ENCODE data around the gene TTC9. TPM values are rescaled to one million over a fixed set of nuclear protein-coding genes. Genes with fewer than 3 reads are reported as not detected.

The TTC9 gene
- total and polyA plus RNA-seq, 7 experiments from 2014 or later: 10.1 to 35.5 (median 14.0) TPM

- H3K4me3 Mint-ChIP-seq: peak within 1 kb of the TSS; percentile 97 to 100 (median 99)
- H3K4me1 Mint-ChIP-seq: peaks cover 15 to 47% (median 40%) of the 10 kb centered on the region in 7 donors
- DNase-seq (peak; percentile 78 to 94 (median 91)), ATAC-seq (peak; percentile 100)
- Histone ChIP-seq H3K27ac (ENCODE audit: low read depth, low read length) (peak within 1 kb of the TSS; percentile 91), H3K9me3 (ENCODE audit: control insufficient read depth in 2 of 3, low read length in 3 of 3) (no peaks in the 10 kb centered on the region), H3K4me3 (ENCODE audit: low read length) (peak within 1 kb of the TSS; percentile 96), H3K4me1 (ENCODE audit: control insufficient read depth in 2 of 2, insufficient read depth in 2 of 2, low read length in 2 of 2) (peaks cover 11 to 14% of the 10 kb centered on the region in 2 donors), H3K27me3 (ENCODE audit: control insufficient read depth in 2 of 2, insufficient read depth in 2 of 2, low read length in 2 of 2) (no peaks in the 10 kb centered on the region), H3K36me3 (ENCODE audit: control insufficient read depth in 2 of 3, insufficient read depth in 3 of 3, low read length in 3 of 3) (peaks cover 0 to 11% (median 6%) of the 10 kb centered on the region in 3 experiments)
- peaks cover 0 to 22% (median 6%) of the 10 kb centered on the region in 5 donors for H3K27me3 Mint-ChIP-seq
- POLR2A ChIA-PET: interaction anchor here (0.6 to 2.1 kb wide), 13 partner anchors 11 to 341 kb away, joined by 3 to 9 read pairs (median 4); partner anchors contain the start of genes COX16, MAP3K9 and TTC9
- H3K36me3 Mint-ChIP-seq: peaks cover 0 to 4% (median 3%) of the 10 kb centered on the region in 5 donors
- peak within 1 kb of the TSS; percentile 96 to 99 (median 98) for H3K27ac Mint-ChIP-seq
- H3K9me3 Mint-ChIP-seq: no peaks in the 10 kb centered on the region
- CTCF ChIA-PET: interaction anchor here (0.6 to 1.0 kb wide), 3 partner anchors 104 to 217 kb away, joined by 3 to 5 read pairs (median 4); no protein-coding TSS in a partner anchor
- intact Hi-C loops (cut with micrococcal nuclease): loop anchor here (1.0 to 5.0 kb wide), 9 partner anchors 41 to 1448 kb away; partner anchors contain the start of genes COX16 (in 2 of the 2), MAP3K9 (in 2 of the 2), SIPA1L1 (in 2 of the 2) and TTC9 (in 2 of the 2)
Observed at GRCh38 chr14:70600382-70601157, 41.1 kb upstream of the TTC9 start, which contains the start of gene MED6. MED6 (minus strand) TSS chr14:70600655; CDS start chr14:70600637, 18 bp downstream.

DNA sequence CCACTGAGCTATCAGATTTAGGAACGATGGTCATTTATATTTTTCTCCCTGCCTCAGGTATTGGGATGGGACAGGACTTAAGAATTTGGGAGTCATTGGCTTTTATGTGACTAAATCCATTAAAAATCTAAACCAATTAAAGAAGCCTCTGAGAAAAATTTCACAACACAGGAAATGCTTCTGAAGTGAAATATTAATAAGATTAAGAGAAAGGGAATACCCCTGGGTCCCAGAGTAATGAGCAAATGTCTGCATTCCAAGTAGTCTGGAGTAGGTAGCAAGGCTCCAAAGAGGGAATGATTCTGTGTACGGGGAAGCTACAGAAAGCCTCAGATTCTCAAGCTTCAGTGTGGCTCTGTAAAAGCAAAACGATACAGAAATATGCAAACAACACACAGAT is 40.6 kb upstream of the TTC9 start:
- peak overlapping the region; percentile 84 to 100 (median 98) for H3K4me3 Mint-ChIP-seq
- POLR2A ChIA-PET: interaction anchor here (0.6 to 2.1 kb wide), 6 partner anchors 11 to 58 kb away, joined by 3 to 9 read pairs (median 4); partner anchors contain the start of gene TTC9
- H3K27ac ChIP-seq (ENCODE audit: low read depth, low read length): no peak overlapping the region
- peaks cover 0 to 3% (median 3%) of the 10 kb centered on the region in 5 donors for H3K36me3 Mint-ChIP-seq
- peak overlapping the region; percentile 47 for H3K4me3 ChIP-seq (ENCODE audit: low read length)
- CTCF ChIA-PET: interaction anchor here (0.6 to 0.8 kb wide), 2 partner anchors 104 to 113 kb away, joined by 3 to 5 read pairs; no protein-coding TSS in a partner anchor
- H3K27ac Mint-ChIP-seq: peak overlapping the region; percentile 78 to 98 (median 91)
- peaks cover under 1 to 27% (median 9%) of the 10 kb centered on the region in 5 donors for H3K27me3 Mint-ChIP-seq
- intact Hi-C loops (cut with micrococcal nuclease): loop anchor here (2.0 to 5.0 kb wide), 2 partner anchors 721 to 1448 kb away; partner anchors contain the start of genes DCAF5 (in 1 of the 2) and SIPA1L1 (in 1 of the 2)
- H3K27me3 ChIP-seq (ENCODE audit: control insufficient read depth in 2 of 2, insufficient read depth in 2 of 2, low read length in 2 of 2): no peaks in the 10 kb centered on the region
- H3K4me1 ChIP-seq (ENCODE audit: control insufficient read depth in 2 of 2, insufficient read depth in 2 of 2, low read length in 2 of 2): peaks cover 11 to 14% of the 10 kb centered on the region in 2 donors
- ATAC-seq (no peak), DNase-seq (no peak)
- no peaks in the 10 kb centered on the region for H3K9me3 ChIP-seq (ENCODE audit: control insufficient read depth in 2 of 3, low read length in 3 of 3)
- peaks cover 0 to 5% (median 2%) of the 10 kb centered on the region in 3 experiments for H3K36me3 ChIP-seq (ENCODE audit: control insufficient read depth in 2 of 3, insufficient read depth in 3 of 3, low read length in 3 of 3)
- peaks cover 14 to 46% (median 39%) of the 10 kb centered on the region in 7 donors for H3K4me1 Mint-ChIP-seq
- no peaks in the 10 kb centered on the region for H3K9me3 Mint-ChIP-seq

GRCh38 chr14:70602254-70602653 is 39.5 kb upstream of the TTC9 start:
- H3K27ac Mint-ChIP-seq: no peak overlapping the region
- H3K36me3 Mint-ChIP-seq: peaks cover 0 to 3% (median 3%) of the 10 kb centered on the region in 5 donors
- Histone ChIP-seq H3K27ac (ENCODE audit: low read depth, low read length) (no peak overlapping the region), H3K36me3 (ENCODE audit: control insufficient read depth in 2 of 3, insufficient read depth in 3 of 3, low read length in 3 of 3) (no peaks in the 10 kb centered on the region), H3K27me3 (ENCODE audit: control insufficient read depth in 2 of 2, insufficient read depth in 2 of 2, low read length in 2 of 2) (peaks cover 0 to 3% of the 10 kb centered on the region in 2 donors), H3K4me1 (ENCODE audit: control insufficient read depth in 2 of 2, insufficient read depth in 2 of 2, low read length in 2 of 2) (peaks cover 11 to 14% of the 10 kb centered on the region in 2 donors), H3K4me3 (ENCODE audit: low read length) (no peak overlapping the region), H3K9me3 (ENCODE audit: control insufficient read depth in 2 of 3, low read length in 3 of 3) (no peaks in the 10 kb centered on the region)
- ATAC-seq: no peak
- H3K9me3 Mint-ChIP-seq: no peaks in the 10 kb centered on the region
- intact Hi-C loops (cut with micrococcal nuclease): loop anchor here in 1 of 2 donors (5.0 kb wide), 1 partner anchor 720 kb away; the partner anchor contains the start of gene SIPA1L1
- ChIA-PET CTCF (interaction anchor here (1.0 kb wide), 1 partner anchor 218 kb away, joined by 3 read pairs; no protein-coding TSS in a partner anchor), POLR2A (interaction anchor here (0.6 to 2.1 kb wide), 4 partner anchors 10 to 58 kb away, joined by 3 to 9 read pairs (median 4); no protein-coding TSS in a partner anchor)
- no peak for DNase-seq
- peaks cover 4 to 33% (median 17%) of the 10 kb centered on the region in 5 donors for H3K27me3 Mint-ChIP-seq
- peaks cover 14 to 41% (median 34%) of the 10 kb centered on the region in 7 donors for H3K4me1 Mint-ChIP-seq
- peak overlapping the region in 2 of 10 donors; percentile 0 to 25 for H3K4me3 Mint-ChIP-seq

DNA sequence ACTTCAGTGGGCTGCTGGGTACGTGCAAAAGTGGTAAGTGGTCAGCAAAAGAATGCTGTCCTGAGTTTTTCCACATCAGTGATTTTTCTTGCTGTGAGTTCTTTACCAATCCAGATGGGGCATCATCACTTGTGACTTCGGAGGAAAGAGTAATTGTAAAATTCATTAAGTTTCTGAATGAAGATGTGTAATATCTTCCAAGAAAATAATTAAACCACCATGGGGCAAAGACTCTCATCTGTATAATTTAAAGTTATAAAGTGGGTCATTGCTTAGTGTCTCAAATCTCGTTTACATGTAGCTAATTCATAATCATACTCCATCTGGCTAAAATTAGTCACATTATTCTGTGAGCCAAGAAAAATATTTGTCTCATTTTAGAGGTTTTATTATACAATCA is 30.5 kb upstream of the TTC9 start:
- Histone ChIP-seq H3K4me3 (ENCODE audit: low read length) (no peak overlapping the region), H3K27me3 (ENCODE audit: control insufficient read depth in 2 of 2, insufficient read depth in 2 of 2, low read length in 2 of 2) (peaks cover 0 to 3% of the 10 kb centered on the region in 2 donors), H3K27ac (ENCODE audit: low read depth, low read length) (no peak overlapping the region), H3K4me1 (ENCODE audit: control insufficient read depth in 2 of 2, insufficient read depth in 2 of 2, low read length in 2 of 2) (no peaks in the 10 kb centered on the region), H3K36me3 (ENCODE audit: control insufficient read depth in 2 of 3, insufficient read depth in 3 of 3, low read length in 3 of 3) (no peaks in the 10 kb centered on the region), H3K9me3 (ENCODE audit: control insufficient read depth in 2 of 3, low read length in 3 of 3) (no peaks in the 10 kb centered on the region)
- ATAC-seq: no peak
- no peak overlapping the region for H3K4me3 Mint-ChIP-seq
- ChIA-PET CTCF (interaction anchor here (1.2 kb wide), 1 partner anchor 11 kb away, joined by 4 read pairs; no protein-coding TSS in a partner anchor), POLR2A (interaction anchor here (0.6 to 1.7 kb wide), 2 partner anchors 9 to 112 kb away, joined by 3 to 9 read pairs; no protein-coding TSS in a partner anchor)
- intact Hi-C loops (cut with micrococcal nuclease): no loop called here
- no peak overlapping the region for H3K27ac Mint-ChIP-seq
- H3K27me3 Mint-ChIP-seq: peaks cover 0 to 31% (median 8%) of the 10 kb centered on the region in 5 donors
- DNase-seq: no peak
- peaks cover 0 to 6% (median 0%) of the 10 kb centered on the region in 5 donors for H3K36me3 Mint-ChIP-seq
- H3K9me3 Mint-ChIP-seq: no peaks in the 10 kb centered on the region
- peaks cover 0 to 1% (median 0%) of the 10 kb centered on the region in 7 donors for H3K4me1 Mint-ChIP-seq

- Mint-ChIP-seq H3K4me3 (no peak overlapping the region), H3K4me1 (peaks cover 0 to 2% (median 0%) of the 10 kb centered on the region in 7 donors), H3K36me3 (no peaks in the 10 kb centered on the region), H3K27ac (no peak overlapping the region), H3K9me3 (no peaks in the 10 kb centered on the region), H3K27me3 (peaks cover 0 to 23% (median 0%) of the 10 kb centered on the region in 5 donors)
- no peaks in the 10 kb centered on the region for H3K27me3 ChIP-seq (ENCODE audit: control insufficient read depth in 2 of 2, insufficient read depth in 2 of 2, low read length in 2 of 2)
- H3K36me3 ChIP-seq (ENCODE audit: control insufficient read depth in 2 of 3, insufficient read depth in 3 of 3, low read length in 3 of 3): no peaks in the 10 kb centered on the region
- H3K9me3 ChIP-seq (ENCODE audit: control insufficient read depth in 2 of 3, low read length in 3 of 3): no peaks in the 10 kb centered on the region
- intact Hi-C loops (cut with micrococcal nuclease): no loop called here
- ATAC-seq: no peak
- POLR2A ChIA-PET: no interaction called here
- no peak for DNase-seq
- no peak overlapping the region for H3K27ac ChIP-seq (ENCODE audit: low read depth, low read length)
- H3K4me1 ChIP-seq (ENCODE audit: control insufficient read depth in 2 of 2, insufficient read depth in 2 of 2, low read length in 2 of 2): no peaks in the 10 kb centered on the region
- no peak overlapping the region for H3K4me3 ChIP-seq (ENCODE audit: low read length)
- CTCF ChIA-PET: no interaction called here
Observed at GRCh38 chr14:70616646-70617045, 25.1 kb upstream of the TTC9 start.

DNA sequence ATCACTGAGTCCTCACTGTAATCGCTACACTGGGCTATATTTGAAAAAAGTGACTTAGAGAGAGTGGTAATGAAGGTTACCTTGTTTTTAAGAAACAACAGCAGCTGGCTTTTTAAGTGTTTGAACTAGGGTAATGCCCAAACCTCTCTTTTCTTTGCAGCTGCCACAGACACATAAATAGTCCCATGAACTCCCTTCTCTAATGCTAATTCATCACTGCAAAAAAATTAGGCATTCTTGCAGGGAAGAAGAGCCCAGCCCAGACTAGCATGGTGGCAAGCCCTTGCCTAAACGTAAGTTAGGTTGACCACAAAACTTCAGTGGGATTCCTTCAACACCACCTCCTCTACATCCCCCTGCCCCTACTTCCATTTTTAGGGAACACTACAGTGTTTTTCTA is 23.4 kb upstream of the TTC9 start:
- peaks cover 0 to 8% (median 5%) of the 10 kb centered on the region in 5 donors for H3K36me3 Mint-ChIP-seq
- ATAC-seq (no peak), DNase-seq (no peak)
- H3K27me3 ChIP-seq (ENCODE audit: control insufficient read depth in 2 of 2, insufficient read depth in 2 of 2, low read length in 2 of 2): no peaks in the 10 kb centered on the region
- H3K4me1 ChIP-seq (ENCODE audit: control insufficient read depth in 2 of 2, insufficient read depth in 2 of 2, low read length in 2 of 2): no peaks in the 10 kb centered on the region
- H3K27ac ChIP-seq (ENCODE audit: low read depth, low read length): no peak overlapping the region
- ChIA-PET POLR2A (interaction anchor here (0.7 kb wide), 1 partner anchor 27 kb away, joined by 3 read pairs; no protein-coding TSS in a partner anchor), CTCF (interaction anchor here (1.2 kb wide), 1 partner anchor 97 kb away, joined by 6 read pairs; no protein-coding TSS in a partner anchor)
- peaks cover 0 to 13% (median 0%) of the 10 kb centered on the region in 11 donors for H3K9me3 Mint-ChIP-seq
- H3K36me3 ChIP-seq (ENCODE audit: control insufficient read depth in 2 of 3, insufficient read depth in 3 of 3, low read length in 3 of 3): no peaks in the 10 kb centered on the region
- H3K4me3 ChIP-seq (ENCODE audit: low read length): no peak overlapping the region
- H3K4me1 Mint-ChIP-seq: peaks cover 0 to 10% (median 6%) of the 10 kb centered on the region in 7 donors
- H3K27me3 Mint-ChIP-seq: peaks cover 0 to 32% (median 0%) of the 10 kb centered on the region in 5 donors
- H3K4me3 Mint-ChIP-seq: no peak overlapping the region
- intact Hi-C loops (cut with micrococcal nuclease): no loop called here
- no peaks in the 10 kb centered on the region for H3K9me3 ChIP-seq (ENCODE audit: control insufficient read depth in 2 of 3, low read length in 3 of 3)
- no peak overlapping the region for H3K27ac Mint-ChIP-seq

Data from naive thymus-derived CD4-positive, alpha-beta T cell (primary cell).